WTC11 (cell line): ENCODE measurements around the gene CFDP1. TPM values are rescaled to one million over a fixed set of nuclear protein-coding genes. Genes with fewer than 3 reads are reported as not detected.

ENCODE experiments used
- ATAC-seq: fragments of 200-7000 bp; cut with Tn5 transposase; 2 replicates; pipeline ENCODE4 v1.10.0; 2021; ENCODE audit warnings: mild to moderate bottlenecking, moderate library complexity
- CTCF ChIA-PET: fragments of 300-600 bp; sonication (Branson Sonifier 250); formaldehyde crosslinking; loops from one replicate; lab custom pipeline; 2021; ENCODE audit warnings: antibody characterized with exemption; lab: Charles Lee
- POLR2A ChIA-PET: fragments of 350-600 bp; sonication (Branson Sonifier 250); formaldehyde crosslinking; loops from one replicate; lab custom pipeline; 2021; ENCODE audit warnings: antibody characterized with exemption; lab: Charles Lee
- DNase-seq: peaks from one replicate; pipeline ENCODE4 v3.0.0; 2021; ENCODE audit warnings: low spot score
- H3K27ac Mint-ChIP-seq: 2 replicates; pipeline ENCODE4 v1.8.0; 2021; ENCODE audit warnings: mixed read lengths
- H3K27me3 Mint-ChIP-seq: 2 replicates; pipeline ENCODE4 v1.8.0; 2021; ENCODE audit warnings: low read depth, mild to moderate bottlenecking, moderate library complexity, mixed read lengths
- H3K36me3 Mint-ChIP-seq: 2 replicates; pipeline ENCODE4 v1.8.0; 2021; ENCODE audit warnings: mixed read lengths
- H3K4me1 Mint-ChIP-seq: 2 replicates; pipeline ENCODE4 v1.8.0; 2022; ENCODE audit warnings: mixed read lengths
- H3K4me3 Mint-ChIP-seq: 2 replicates; pipeline ENCODE4 v1.8.0; 2021; ENCODE audit warnings: mild to moderate bottlenecking, moderate library complexity, mixed read lengths
- H3K9me3 Mint-ChIP-seq: 2 replicates; pipeline ENCODE4 v1.8.0; 2021; ENCODE audit warnings: mixed read lengths
- AFF4 ChIP-seq: sonication (generic); formaldehyde crosslinking; IDR thresholded peaks from 2 replicates; pipeline ENCODE4 v1.8.1; 2023; ENCODE audit warnings: mild to moderate bottlenecking, missing genetic modification reagents, borderline replicate concordance
- ATF3 ChIP-seq: sonication (generic); formaldehyde crosslinking; conservative IDR thresholded peaks from 2 replicates; pipeline ENCODE4 v1.8.1; 2022; ENCODE audit warnings: mild to moderate bottlenecking, missing genetic modification reagents
- CREM ChIP-seq: sonication (generic); formaldehyde crosslinking; IDR thresholded peaks from 2 replicates; pipeline ENCODE4 v1.8.1; 2022; ENCODE audit warnings: mild to moderate bottlenecking, missing genetic modification reagents, moderate library complexity
- E2F1 ChIP-seq: sonication (generic); formaldehyde crosslinking; IDR thresholded peaks from 2 replicates; pipeline ENCODE4 v1.8.0; 2022; ENCODE audit warnings: mild to moderate bottlenecking, missing genetic modification reagents
- ESRRA ChIP-seq: sonication (generic); formaldehyde crosslinking; IDR thresholded peaks from 2 replicates; pipeline ENCODE4 v1.8.1; 2022; ENCODE audit warnings: mild to moderate bottlenecking, missing genetic modification reagents, borderline replicate concordance
- ETV6 ChIP-seq: sonication (generic); formaldehyde crosslinking; IDR thresholded peaks from 2 replicates; pipeline ENCODE4 v1.8.1; 2022; ENCODE audit warnings: mild to moderate bottlenecking, missing genetic modification reagents
- GRHL2 ChIP-seq: fragments of 250-450 bp; sonication (Bioruptor Pico); IDR thresholded peaks from 2 replicates; pipeline ENCODE4 v1.8.0; 2022; ENCODE audit warnings: mild to moderate bottlenecking, moderate library complexity; ENCODE audit not compliant: insufficient replicate concordance, severe bottlenecking
- HMGA2 ChIP-seq: fragments of 250-450 bp; sonication (Bioruptor Pico); IDR thresholded peaks from 2 replicates; pipeline ENCODE4 v1.4.0; 2021; ENCODE audit warnings: mild to moderate bottlenecking, moderate library complexity
- HMGXB4 ChIP-seq: sonication (generic); formaldehyde crosslinking; IDR thresholded peaks from 2 replicates; pipeline ENCODE4 v1.8.1; 2023; ENCODE audit warnings: mild to moderate bottlenecking, moderate library complexity, missing genetic modification reagents
- IRF2 ChIP-seq: sonication (generic); formaldehyde crosslinking; IDR thresholded peaks from 2 replicates; pipeline ENCODE4 v1.8.0; 2022; ENCODE audit warnings: low read depth, missing genetic modification reagents, borderline replicate concordance
- MYBL2 ChIP-seq: sonication (generic); formaldehyde crosslinking; IDR thresholded peaks from 2 replicates; pipeline ENCODE4 v1.8.1; 2023; ENCODE audit warnings: mild to moderate bottlenecking, moderate library complexity, missing genetic modification reagents
- NR3C1 ChIP-seq: sonication (generic); formaldehyde crosslinking; conservative IDR thresholded peaks from 2 replicates; pipeline ENCODE4 v1.8.1; 2023; ENCODE audit warnings: low read depth, mild to moderate bottlenecking, missing genetic modification reagents
- PRDM15 ChIP-seq: sonication (generic); formaldehyde crosslinking; IDR thresholded peaks from 2 replicates; pipeline ENCODE4 v1.8.0; 2022; ENCODE audit warnings: missing genetic modification reagents
- PRRX2 ChIP-seq: fragments of 250-450 bp; sonication (Bioruptor Pico); IDR thresholded peaks from 2 replicates; pipeline ENCODE4 v1.8.0; 2021; ENCODE audit warnings: mild to moderate bottlenecking
- RORB ChIP-seq: fragments of 250-450 bp; sonication (Bioruptor Pico); IDR thresholded peaks from 2 replicates; pipeline ENCODE4 v1.9.0; 2021; ENCODE audit warnings: mild to moderate bottlenecking
- ZNF396 ChIP-seq: fragments of 250-450 bp; sonication (Bioruptor Pico); IDR thresholded peaks from 2 replicates; pipeline ENCODE4 v1.8.0; 2021; ENCODE audit warnings: mild to moderate bottlenecking, moderate library complexity, borderline replicate concordance
- ZNF423 ChIP-seq: fragments of 250-450 bp; sonication (Bioruptor Pico); IDR thresholded peaks from 2 replicates; pipeline ENCODE4 v2.1.2; 2022; ENCODE audit warnings: mild to moderate bottlenecking, moderate library complexity
- ZNF425 ChIP-seq: fragments of 250-450 bp; sonication (Bioruptor Pico); conservative IDR thresholded peaks from 2 replicates; pipeline ENCODE4 v1.9.0; 2021; ENCODE audit warnings: mild to moderate bottlenecking
- total RNA-seq: library from RNA; stranded (reverse); gene quantifications from 3 replicates; pipeline ENCODE4 v1.2.3, GENCODE V29; 2021
- TF ChIP-seq, protein P1 (sequence below): sonication (generic); formaldehyde crosslinking; IDR thresholded peaks from 2 replicates; pipeline ENCODE4 v1.8.1; 2022; ENCODE audit warnings: mild to moderate bottlenecking, missing genetic modification reagents, moderate library complexity, borderline replicate concordance

The CFDP1 gene
- total RNA-seq, 1 experiment from 2014 or later, result 79.2 TPM

DNA sequence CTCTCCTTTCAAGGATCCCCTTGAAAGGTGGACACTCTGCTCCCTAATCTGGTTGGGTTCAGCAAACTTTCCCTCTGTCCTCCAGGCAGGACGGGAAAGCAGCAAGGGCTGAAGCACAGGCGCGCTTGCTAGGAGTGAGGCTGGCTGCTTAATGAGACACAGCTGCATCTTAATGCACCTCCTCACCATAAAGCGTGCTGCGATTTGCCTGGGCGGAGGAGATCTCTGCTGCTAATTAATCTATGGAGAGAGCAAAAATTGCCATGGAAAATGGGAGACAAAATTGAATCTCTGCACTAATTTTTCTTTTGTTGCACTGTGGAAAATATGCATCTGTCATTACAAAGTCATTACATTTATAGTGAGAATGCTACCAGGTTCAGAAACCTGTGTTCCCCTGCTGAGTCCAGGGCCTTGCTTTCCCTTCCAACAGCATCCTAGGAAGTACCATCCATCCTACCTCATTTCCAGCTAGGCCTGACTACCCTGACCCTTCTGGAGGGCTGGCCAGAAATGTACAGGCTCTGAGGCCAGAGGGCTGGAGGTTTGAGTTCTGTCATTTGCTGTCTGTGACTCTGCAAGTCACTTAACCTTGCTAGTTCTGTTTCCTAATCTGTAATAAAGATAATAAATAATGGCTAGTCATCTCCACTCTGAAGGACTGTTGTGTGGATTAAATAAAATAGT lies 138.4 kb downstream of the CFDP1 start:
- no peak for DNase-seq
- ChIA-PET CTCF (interaction anchor here (1.6 to 1.7 kb wide), 2 partner anchors 61 to 91 kb away, joined by 4 to 5 read pairs; no protein-coding TSS in a partner anchor), POLR2A (no interaction called here)
- H3K4me3 Mint-ChIP-seq, result no peak overlapping the region
- H3K27ac Mint-ChIP-seq, result no peak overlapping the region
- H3K27me3 Mint-ChIP-seq, result no peaks in the 10 kb centered on the region
- H3K9me3 Mint-ChIP-seq, result no peaks in the 10 kb centered on the region
- no peak for TF ChIP-seq ZNF425 (CRISPR knock-in tag)
- TF ChIP-seq PRRX2, result no peak
- TF ChIP-seq AFF4 (CRISPR knock-in tag), result no peak
- no peak for TF ChIP-seq CREM (CRISPR knock-in tag)
- no peak for TF ChIP-seq ATF3
- TF ChIP-seq NR3C1 (CRISPR knock-in tag), result no peak
- TF ChIP-seq HMGXB4 (CRISPR knock-in tag), result no peak
- TF ChIP-seq IRF2 (CRISPR knock-in tag), result no peak
- TF ChIP-seq E2F1 (CRISPR knock-in tag), result no peak
- no peak for TF ChIP-seq MYBL2 (CRISPR knock-in tag)
- TF ChIP-seq, protein P1, sequence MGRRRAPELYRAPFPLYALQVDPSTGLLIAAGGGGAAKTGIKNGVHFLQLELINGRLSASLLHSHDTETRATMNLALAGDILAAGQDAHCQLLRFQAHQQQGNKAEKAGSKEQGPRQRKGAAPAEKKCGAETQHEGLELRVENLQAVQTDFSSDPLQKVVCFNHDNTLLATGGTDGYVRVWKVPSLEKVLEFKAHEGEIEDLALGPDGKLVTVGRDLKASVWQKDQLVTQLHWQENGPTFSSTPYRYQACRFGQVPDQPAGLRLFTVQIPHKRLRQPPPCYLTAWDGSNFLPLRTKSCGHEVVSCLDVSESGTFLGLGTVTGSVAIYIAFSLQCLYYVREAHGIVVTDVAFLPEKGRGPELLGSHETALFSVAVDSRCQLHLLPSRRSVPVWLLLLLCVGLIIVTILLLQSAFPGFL (CRISPR knock-in tag), result no peak
- TF ChIP-seq HMGA2 (CRISPR knock-in tag), result no peak
- no peak for TF ChIP-seq RORB (CRISPR knock-in tag)
- TF ChIP-seq ZNF396, result no peak
- TF ChIP-seq ETV6 (CRISPR knock-in tag), result no peak
- TF ChIP-seq ZNF423, result no peak
- TF ChIP-seq PRDM15 (CRISPR knock-in tag), result no peak
- no peak for TF ChIP-seq GRHL2 (CRISPR knock-in tag)
- no peak for TF ChIP-seq ESRRA
- no peaks in the 10 kb centered on the region for H3K4me1 Mint-ChIP-seq
- no peak for ATAC-seq
- H3K36me3 Mint-ChIP-seq, result peaks cover 48% of the 10 kb centered on the region
